HCT116 (cell line): ENCODE measurements around the gene DACT3. TPM values are rescaled to one million over a fixed set of nuclear protein-coding genes. Genes with fewer than 3 reads are reported as not detected.

Experiments
- ATAC-seq: fragments of 200-7000 bp; cut with Tn5 transposase; 2 replicates; pipeline ENCODE4 v1.9.1; 2020; ENCODE audit warnings: mild to moderate bottlenecking, moderate library complexity
- BruUV-seq: library from RNA; stranded (reverse); fragments of 400-500 nt; replicated peaks from 2 replicates; lab custom pipeline; 2021; lab: Mats Ljungman, UMichigan
- CTCF ChIA-PET: fragments of 300-600 bp; sonication (Branson Sonifier 250); formaldehyde crosslinking; loops from one replicate; lab custom pipeline; 2021; ENCODE audit warnings: antibody characterized with exemption; lab: Charles Lee
- POLR2A ChIA-PET: fragments of 300-600, 350-600 bp; sonication (Branson Sonifier 250); formaldehyde crosslinking; loops from one replicate; lab custom pipeline; 2021; ENCODE audit warnings: antibody characterized with exemption; lab: Charles Lee
- RAD21 ChIA-PET, 2 experiments: fragments of 300-600 bp; sonication (Branson Sonifier 250); formaldehyde crosslinking; loops; one replicate each; lab custom pipeline; 2023; ENCODE audit warnings: low total read pairs in 2 of 2; ENCODE audit not compliant: uncharacterized antibody in 2 of 2, unreplicated experiment in 2 of 2, low non-redundant PET in 1 of 2; lab: Charles Lee
- DNase-seq: peaks from one replicate; pipeline ENCODE4 v3.0.0-alpha.2; 2010; ENCODE audit warnings: low read depth, low spot score
- H2AFZ ChIP-seq: fragments of 200-600 bp; shearing (Covaris generic), sonication (generic); 2 replicates; pipeline ENCODE4 v1.6.1; 2017; ENCODE audit warnings: low read depth, mixed run types, mixed read lengths, antibody characterized with exemption, low read length; ENCODE audit not compliant: poor library complexity, severe bottlenecking
- H3K27ac ChIP-seq: 2 replicates; pipeline ENCODE4 v1.5.1; 2012; ENCODE audit warnings: low read depth, low read length
- H3K27me3 ChIP-seq: fragments of 200-600 bp; sonication (generic); 2 replicates; pipeline ENCODE4 v1.6.1; 2016; ENCODE audit warnings: mixed run types, low read length, mixed read lengths; ENCODE audit not compliant: insufficient read depth
- H3K36me3 ChIP-seq, 2 experiments: fragments of 200-500 bp in 1 of 2; fragments of 200-600 bp in 1 of 2; sonication (Bioruptor generic) in 1 of 2; sonication (generic) in 1 of 2; 2 replicates each; pipeline versions ENCODE4 v1.5.1 to v1.6.1; 2014 to 2016; ENCODE audit warnings: low read length in 2 of 2, inconsistent platforms in 1 of 2, mixed read lengths in 1 of 2, mixed run types in 1 of 2; ENCODE audit not compliant: insufficient read depth in 2 of 2, control insufficient read depth in 1 of 2
- H3K4me1 ChIP-seq, 2 experiments: fragments of 200-600 bp in 1 of 2; sonication (generic) in 1 of 2; 2 replicates each; pipeline versions ENCODE4 v1.5.1 to v1.6.1; 2012 to 2017; ENCODE audit warnings: low read length in 2 of 2, inconsistent platforms in 1 of 2, mild to moderate bottlenecking in 1 of 2, mixed read lengths in 1 of 2, mixed run types in 1 of 2, moderate library complexity in 1 of 2; ENCODE audit not compliant: insufficient read depth in 2 of 2, control insufficient read depth in 1 of 2
- H3K4me2 ChIP-seq: fragments of 200-600 bp; sonication (generic); 2 replicates; pipeline ENCODE4 v1.6.1; 2017; ENCODE audit warnings: mixed run types, low read length, mixed read lengths
- H3K4me3 ChIP-seq, 2 experiments: fragments of 200-600 bp in 1 of 2; sonication (generic) in 1 of 2; replicated peaks in 1 of 2; 2 replicates each; pipeline ENCODE4 v1.5.1; 2011 to 2016; ENCODE audit warnings: low read length in 2 of 2, control low read depth in 1 of 2, low read depth in 1 of 2, mild to moderate bottlenecking in 1 of 2, mixed read lengths in 1 of 2, mixed run types in 1 of 2
- H3K79me2 ChIP-seq: fragments of 200-600 bp; sonication (generic); 2 replicates; pipeline ENCODE4 v1.6.1; 2017; ENCODE audit warnings: mild to moderate bottlenecking, mixed run types, low read length, moderate library complexity, mixed read lengths; ENCODE audit not compliant: insufficient read depth
- H3K9ac ChIP-seq: fragments of 200-600 bp; sonication (generic); 2 replicates; pipeline ENCODE4 v1.6.1; 2016; ENCODE audit warnings: low read length, mixed read lengths
- H3K9me2 ChIP-seq: fragments of 200-600 bp; sonication (generic), shearing (Covaris generic); 2 replicates; pipeline ENCODE4 v1.6.1; 2017; ENCODE audit warnings: mixed run types, mild to moderate bottlenecking, moderate library complexity; ENCODE audit not compliant: insufficient read depth
- H3K9me3 ChIP-seq, 2 experiments: fragments of 200-500 bp in 1 of 2; fragments of 200-600 bp in 1 of 2; sonication (Bioruptor generic) in 1 of 2; sonication (generic) in 1 of 2; 2 replicates each; pipeline ENCODE4 v1.6.1; 2014 to 2017; ENCODE audit warnings: low read length in 2 of 2, mixed read lengths in 2 of 2, inconsistent platforms in 1 of 2, low read depth in 1 of 2, mild to moderate bottlenecking in 1 of 2, mixed run types in 1 of 2, moderate library complexity in 1 of 2; ENCODE audit not compliant: control insufficient read depth in 1 of 2, insufficient read depth in 1 of 2
- H4K20me1 ChIP-seq: fragments of 200-600 bp; sonication (generic), shearing (Covaris generic); 2 replicates; pipeline ENCODE4 v1.6.1; 2017; ENCODE audit warnings: mixed run types, mild to moderate bottlenecking, moderate library complexity; ENCODE audit not compliant: insufficient read depth
- CBX3 ChIP-seq: IDR thresholded peaks from 2 replicates; pipeline ENCODE4 v1.6.1; 2012; ENCODE audit warnings: low read depth
- CEBPB ChIP-seq: IDR thresholded peaks from 2 replicates; pipeline ENCODE4 v1.6.1; 2012; ENCODE audit warnings: low read depth
- EGR1 ChIP-seq: IDR thresholded peaks from 2 replicates; pipeline ENCODE4 v1.6.1; 2012; ENCODE audit warnings: low read depth
- MAX ChIP-seq: IDR thresholded peaks from 2 replicates; pipeline ENCODE4 v1.6.1; 2012
- POLR2A ChIP-seq: IDR thresholded peaks from 2 replicates; pipeline ENCODE4 v1.7.0; 2011; ENCODE audit warnings: borderline replicate concordance; ENCODE audit not compliant: insufficient read depth, insufficient read length; ENCODE audit errors: extremely low read depth
- SIN3A ChIP-seq: IDR thresholded peaks from 2 replicates; pipeline ENCODE4 v1.6.1; 2012; ENCODE audit warnings: low read depth
- intact Hi-C: fragments of 100-400 bp; cut with micrococcal nuclease; formaldehyde crosslinking; loops from 2 replicates; pipeline ENCODE4 v1.10.0; 2022
- total RNA-seq: library from RNA; stranded (reverse); gene quantifications from one replicate; pipeline ENCODE4 v1.2.1, GENCODE V29; 2021; ENCODE audit not compliant: unreplicated experiment

Gene DACT3
- total RNA-seq, 1 experiment from 2014 or later = 2.0 TPM

- Histone ChIP-seq H3K9me3 (no peaks in the 10 kb centered on the region), H3K9ac (no peak overlapping the region), H3K79me2 (no peaks in the 10 kb centered on the region), H3K27ac (no peak overlapping the region), H3K9me2 (no peaks in the 10 kb centered on the region), H3K4me2 (no peak overlapping the region), H3K36me3 (no peaks in the 10 kb centered on the region), H3K4me1 (0 out of 4 replicates have a peak, but pooled peaks cover 0 to 3% of the 10 kb centered on the region in 2 experiments), H3K27me3 (no peaks in the 10 kb centered on the region), H4K20me1 (no peaks in the 10 kb centered on the region), H2AFZ (no peak overlapping the region), H3K4me3 (no peak overlapping the region)
- DNase-seq (no peak), ATAC-seq (no peak)
- no TSS peak for BruUV-seq
- intact Hi-C loops = no loop called here
- ChIA-PET CTCF (no interaction called here), POLR2A (no interaction called here), RAD21 (no interaction called here)
- TF ChIP-seq CBX3 = no peak
These were observed 11.7 kb downstream of the DACT3 start for GRCh38 chr19:46648961-46649960.

- DNase-seq (no peak), ATAC-seq (no peak)
- ChIA-PET CTCF (no interaction called here), POLR2A (interaction anchor here (1.1 kb wide), 1 partner anchor 13 kb away, joined by 3 read pairs; the partner anchor contains the start of gene DACT3), RAD21 (no interaction called here)
- H3K27ac ChIP-seq = no peak overlapping the region
- intact Hi-C loops = no loop called here
- no peaks in the 10 kb centered on the region for H3K9me2 ChIP-seq
- H3K36me3 ChIP-seq = no peaks in the 10 kb centered on the region
- no peak overlapping the region for H3K4me3 ChIP-seq
- H3K9me3 ChIP-seq = no peaks in the 10 kb centered on the region
- BruUV-seq = no TSS peak
- TF ChIP-seq SIN3A (no peak), POLR2A (no peak), MAX (no peak), EGR1 (no peak), CEBPB (no peak)
- no peak overlapping the region for H3K4me2 ChIP-seq
- H3K79me2 ChIP-seq = no peaks in the 10 kb centered on the region
- no peaks in the 10 kb centered on the region for H4K20me1 ChIP-seq
- H2AFZ ChIP-seq = no peak overlapping the region
- no peaks in the 10 kb centered on the region for H3K27me3 ChIP-seq
- H3K9ac ChIP-seq = no peak overlapping the region
- 0 out of 4 replicates have a peak, but pooled peaks cover 0 to 3% of the 10 kb centered on the region in 2 experiments for H3K4me1 ChIP-seq
These were observed 12.7 kb downstream of the DACT3 start for GRCh38 chr19:46648060-46648960.
